Activated CD4-positive, alpha-beta T cell treated with anti-CD3 and anti-CD28 coated beads for 4 hours (primary cell): Measurements from ENCODE around the gene RCAN3.
A peak's percentile ranks its signal among the peaks of the same experiment; 100 is the strongest.

ENCODE experiments used
- DNase-seq, 2 donors: peaks; one replicate each; pipeline ENCODE4 v3.0.0-alpha.2; 2020

RCAN3 gene

DNA sequence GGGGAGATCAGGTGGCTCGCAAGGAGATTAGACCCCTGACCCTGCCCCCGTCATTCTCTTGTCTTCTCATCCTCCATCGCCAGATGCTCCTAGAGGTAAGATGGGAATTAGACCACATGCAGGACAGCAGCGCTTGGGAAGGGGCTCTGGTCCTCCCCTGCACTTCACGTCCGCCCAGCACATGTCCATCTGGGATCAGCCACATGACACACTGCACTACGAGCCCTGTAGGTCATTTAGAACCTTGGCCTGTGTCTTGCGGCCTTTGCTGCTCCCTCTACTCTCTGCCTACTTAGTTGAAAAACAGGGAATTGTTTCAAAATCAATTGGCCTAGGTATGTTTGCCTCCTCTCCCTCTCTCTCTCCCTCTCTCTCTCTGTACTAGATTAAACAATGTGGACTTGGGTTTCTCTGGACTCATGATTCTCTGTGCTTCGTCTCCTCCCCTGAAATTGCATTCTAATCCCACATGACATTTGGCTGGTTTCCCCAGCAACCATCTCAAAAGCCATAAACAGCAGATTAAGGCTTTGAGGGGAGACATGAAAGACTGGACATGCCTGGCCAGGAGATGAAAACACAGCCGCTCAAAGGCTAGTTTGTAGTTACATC, 49.4 kb downstream of the RCAN3 start:
- DNase-seq: no peak

DNA sequence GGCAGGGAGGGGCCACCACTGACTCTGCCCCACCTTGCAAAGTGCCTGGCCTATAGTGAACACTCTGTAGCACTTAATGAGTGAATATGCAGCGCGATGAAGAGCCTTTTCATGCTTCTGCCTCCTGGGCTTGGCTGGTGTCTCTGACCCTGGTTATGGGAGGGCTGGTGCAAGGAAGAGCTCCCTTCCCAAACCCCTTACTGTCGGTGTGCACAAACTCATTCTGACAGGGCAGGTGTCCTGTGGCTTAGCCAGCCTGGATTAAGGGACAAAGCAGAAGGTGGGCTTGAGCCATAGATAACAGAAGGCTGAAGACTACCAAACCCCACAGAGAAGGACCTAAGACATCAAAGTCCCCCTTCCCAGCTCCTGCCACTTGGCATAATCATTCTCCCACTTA, 51.3 kb downstream of the RCAN3 start:
- DNase-seq: no peak

GRCh38 chr1:24554714-24555113, 52.1 kb downstream of the RCAN3 start:
- DNase-seq: no peak

- DNase-seq: peak; percentile 46 to 60
Observed at GRCh38 chr1:24555591-24556413, 53.2 kb downstream of the RCAN3 start, which contains the start of gene NCMAP. Gene NCMAP (plus strand): TSS chr1:24556087. CDS start chr1:24595431, 39,344 bp downstream.

DNA sequence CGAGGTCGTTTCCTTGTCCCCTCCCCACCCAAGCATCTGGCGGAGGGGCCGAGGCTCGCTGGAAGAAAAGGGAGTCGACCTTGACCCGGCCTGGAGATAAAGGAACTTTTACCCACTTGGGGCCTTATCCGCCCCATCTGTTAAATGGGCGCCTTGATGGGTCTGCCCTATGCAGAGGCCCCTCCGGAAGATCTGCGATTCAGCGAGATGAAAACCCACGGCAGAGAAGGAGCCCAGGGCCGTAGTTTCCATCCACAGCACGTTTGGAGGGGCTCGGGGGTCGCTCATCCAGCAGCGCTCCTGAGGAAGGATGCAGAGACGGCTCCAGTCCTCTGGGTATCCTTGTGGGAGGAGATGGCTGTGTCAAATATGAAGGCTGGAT, 53.8 kb downstream of the RCAN3 start:
- DNase-seq: no peak

DNA sequence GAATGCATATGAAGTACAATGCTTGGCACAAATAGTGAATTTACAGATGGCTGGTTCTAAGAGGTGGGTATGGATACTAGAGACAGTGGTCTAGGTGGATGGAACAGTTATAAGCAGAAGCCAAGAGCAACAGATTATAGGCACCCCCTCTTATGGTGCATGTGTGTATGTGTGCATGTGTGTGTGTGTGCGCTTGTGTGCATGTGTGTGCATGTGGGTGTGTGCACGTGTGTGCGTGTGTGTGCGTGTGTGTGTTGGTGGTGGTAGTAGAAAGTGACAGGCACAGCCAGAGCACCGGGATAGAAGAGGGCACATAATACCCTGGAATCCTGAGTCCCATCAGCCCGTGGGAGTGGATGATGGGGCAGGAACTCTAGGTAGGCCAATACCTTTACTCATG, 54.6 kb downstream of the RCAN3 start:
- no peak for DNase-seq

- DNase-seq: no peak
Observed at GRCh38 chr1:24557711-24558131, 55.1 kb downstream of the RCAN3 start.

GRCh38 chr1:24558455-24558854, 55.8 kb downstream of the RCAN3 start:
- DNase-seq: no peak

- no peak for DNase-seq
Observed at GRCh38 chr1:24558902-24559791, 56.5 kb downstream of the RCAN3 start.

- no peak for DNase-seq
Observed at GRCh38 chr1:24560361-24560760, 57.7 kb downstream of the RCAN3 start.

DNA sequence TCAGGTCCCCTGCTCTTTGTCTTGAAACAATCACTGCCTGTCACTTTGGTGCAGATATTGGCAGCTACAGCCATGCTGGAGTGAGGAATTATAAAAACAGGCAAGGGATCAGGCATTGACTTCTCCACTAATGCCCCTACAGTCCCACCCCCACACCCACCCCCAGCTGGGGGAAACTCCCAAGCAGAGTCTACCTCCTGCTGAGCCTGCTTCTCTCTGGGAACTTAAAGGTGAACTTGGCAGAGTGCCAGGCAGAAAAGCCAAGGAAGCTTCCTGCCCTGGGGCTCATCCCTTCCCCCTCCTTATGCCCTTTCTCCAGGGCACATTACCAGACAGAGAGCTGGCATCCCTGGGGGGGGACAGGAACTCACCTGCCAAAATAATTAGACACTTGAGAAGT, 60.0 kb downstream of the RCAN3 start:
- DNase-seq: no peak

- DNase-seq: no peak
Observed at GRCh38 chr1:24564695-24565094, 62.1 kb downstream of the RCAN3 start.

DNA sequence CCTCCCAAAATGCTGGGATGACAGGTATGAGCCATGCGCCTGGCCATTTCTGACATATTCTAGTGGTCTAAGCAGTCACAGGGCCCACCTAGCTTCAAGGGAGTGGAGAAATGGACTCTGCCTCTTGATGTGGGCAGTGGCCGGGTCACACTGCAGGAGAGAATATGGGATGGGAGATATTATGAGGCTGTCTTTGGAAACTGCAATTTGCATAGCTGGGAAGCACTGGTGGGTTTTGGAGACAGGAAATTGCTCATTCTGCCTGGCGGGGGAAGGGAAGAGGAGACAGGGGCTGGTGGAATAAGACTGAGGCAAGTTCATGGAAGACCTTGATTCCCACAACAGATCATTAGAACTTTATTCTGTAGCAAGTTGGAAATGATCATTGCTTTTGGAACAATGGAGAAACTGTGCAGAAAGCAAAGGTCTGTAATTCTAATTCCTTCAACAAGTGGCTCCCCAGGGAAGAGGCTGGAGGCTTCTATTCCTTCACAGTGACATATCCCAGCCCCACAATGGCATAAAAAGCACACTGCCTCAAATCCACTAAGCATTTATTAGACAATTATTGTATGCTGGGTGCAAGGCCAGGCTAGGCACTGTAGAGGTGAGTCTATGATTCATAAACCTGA, 63.7 kb downstream of the RCAN3 start:
- DNase-seq: no peak

- DNase-seq: no peak
Observed at GRCh38 chr1:24567792-24568388, 65.3 kb downstream of the RCAN3 start.

GRCh38 chr1:24568475-24568874, 65.8 kb downstream of the RCAN3 start:
- DNase-seq: no peak

GRCh38 chr1:24570265-24571125, 67.9 kb downstream of the RCAN3 start:
- DNase-seq: no peak

GRCh38 chr1:24572301-24572700, 69.7 kb downstream of the RCAN3 start:
- DNase-seq: no peak

GRCh38 chr1:24575905-24576587, 73.4 kb downstream of the RCAN3 start:
- no peak for DNase-seq

DNA sequence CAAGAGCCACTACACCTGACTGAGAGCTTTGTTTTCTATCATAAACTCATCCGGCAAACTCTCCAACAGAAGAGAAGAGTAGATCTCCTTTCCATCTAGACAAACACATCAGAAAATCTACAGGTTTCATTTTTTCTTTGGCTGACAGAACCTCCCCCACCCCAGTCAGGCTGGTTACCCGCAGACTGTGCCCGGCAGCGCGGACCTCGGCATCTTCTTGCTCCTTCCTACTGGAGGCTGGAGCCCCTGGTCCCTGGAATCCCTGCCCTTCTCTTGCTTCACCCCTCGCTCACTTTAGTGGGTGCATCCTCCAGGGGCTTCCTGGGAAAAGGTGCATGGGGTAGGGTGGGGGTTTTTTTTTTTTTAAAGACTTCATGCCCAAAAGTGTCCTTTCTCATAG, 76.2 kb downstream of the RCAN3 start:
- DNase-seq: no peak

DNA sequence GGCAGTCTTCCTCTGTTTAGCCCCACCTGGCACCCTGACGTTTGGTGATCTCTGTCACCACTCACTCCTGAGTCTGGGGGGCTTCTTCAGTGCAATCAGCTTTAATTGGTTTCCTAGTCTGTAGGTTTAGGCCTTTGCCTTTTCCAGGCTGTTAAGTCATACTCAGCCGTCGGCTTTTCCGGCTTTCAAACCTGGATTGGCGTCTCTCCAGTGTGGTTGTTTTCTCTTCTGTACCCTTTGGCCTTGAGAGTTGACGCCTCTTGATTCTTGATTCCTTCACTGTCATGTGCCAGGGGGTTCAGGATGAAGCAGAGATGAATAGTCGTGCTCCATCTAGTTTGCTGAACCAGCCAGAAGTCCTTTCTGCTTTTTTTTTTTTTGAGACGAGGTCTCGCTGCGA, 78.1 kb downstream of the RCAN3 start:
- no peak for DNase-seq

DNA sequence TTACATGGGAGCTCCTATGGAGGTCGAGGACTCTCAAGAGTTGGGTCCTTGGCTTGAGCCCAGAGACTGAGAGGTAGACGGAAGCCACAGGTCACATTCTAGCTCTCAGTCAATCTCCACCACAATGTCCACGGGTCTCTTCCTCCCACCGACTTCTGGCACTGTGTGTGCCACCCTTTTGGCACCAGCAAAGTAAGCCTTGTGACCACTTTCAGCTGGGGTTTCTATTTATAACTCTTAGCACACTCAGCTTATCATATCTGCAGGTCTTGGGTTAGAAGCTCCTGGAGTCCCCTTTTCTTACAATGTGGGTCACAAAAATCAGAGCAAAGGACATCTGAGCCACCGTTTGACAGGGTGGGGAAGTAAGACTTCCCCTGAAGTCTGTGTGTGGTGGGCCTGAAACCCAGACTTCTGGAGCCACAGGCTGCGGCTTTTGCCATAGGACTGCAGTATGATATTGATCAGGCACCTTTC, 81.6 kb downstream of the RCAN3 start:
- no peak for DNase-seq
